Lung microvascular endothelial cell (primary cell): ENCODE measurements around the gene SPDYC. TPM values are rescaled to one million over a fixed set of nuclear protein-coding genes. Genes with fewer than 3 reads are reported as not detected.

Experiments
- DNase-seq, 2 donors: peaks; one replicate each; pipeline versions ENCODE4 v3.0.0 to v3.0.0-alpha.2; 2010; ENCODE audit warnings: low read depth in 2 of 2
- total RNA-seq: library from RNA; depleted of rRNA; stranded (reverse); fragments of >200 nt; gene quantifications from 2 replicates; pipeline ENCODE4 v1.2.1, GENCODE V29; 2014

Gene SPDYC
- total RNA-seq, 1 donor from 2014 or later: not detected

DNA sequence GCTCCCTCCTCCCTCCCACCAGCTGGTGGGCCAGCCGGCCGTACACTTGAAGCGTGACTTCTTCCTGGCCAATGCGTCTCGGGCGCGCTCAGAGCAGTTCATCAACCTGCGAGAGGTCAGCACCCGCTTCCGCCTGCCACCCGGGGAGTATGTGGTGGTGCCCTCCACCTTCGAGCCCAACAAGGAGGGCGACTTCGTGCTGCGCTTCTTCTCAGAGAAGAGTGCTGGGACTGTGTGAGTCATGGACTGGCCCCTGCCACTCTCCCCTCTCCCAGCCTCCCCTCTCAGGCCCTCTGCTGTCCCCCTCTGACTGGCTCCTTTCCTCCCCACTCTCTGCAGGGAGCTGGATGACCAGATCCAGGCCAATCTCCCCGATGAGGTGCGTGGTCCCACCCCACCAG lies 36.4 kb downstream of the SPDYC start:
- DNase-seq: no peak

DNA sequence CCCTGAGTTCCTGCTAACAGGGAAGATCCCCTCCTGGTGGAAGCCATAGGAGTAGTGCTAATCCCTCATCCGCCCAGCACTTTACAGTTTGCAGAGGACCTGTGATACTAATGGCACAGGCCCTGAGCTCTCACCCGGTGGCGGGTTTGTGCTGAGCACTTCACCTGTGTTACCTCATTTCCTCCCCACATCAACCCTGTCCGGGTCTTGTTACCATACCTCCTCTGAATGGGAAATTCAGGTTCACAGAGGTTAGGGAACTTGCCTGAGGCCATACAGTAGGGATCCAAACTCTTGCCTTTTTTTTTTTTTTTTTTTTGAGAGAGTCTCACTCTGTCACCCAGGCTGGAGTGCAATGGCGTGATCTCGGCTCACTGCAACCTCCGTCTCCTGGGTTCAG lies 36.9 kb downstream of the SPDYC start:
- no peak for DNase-seq

DNA sequence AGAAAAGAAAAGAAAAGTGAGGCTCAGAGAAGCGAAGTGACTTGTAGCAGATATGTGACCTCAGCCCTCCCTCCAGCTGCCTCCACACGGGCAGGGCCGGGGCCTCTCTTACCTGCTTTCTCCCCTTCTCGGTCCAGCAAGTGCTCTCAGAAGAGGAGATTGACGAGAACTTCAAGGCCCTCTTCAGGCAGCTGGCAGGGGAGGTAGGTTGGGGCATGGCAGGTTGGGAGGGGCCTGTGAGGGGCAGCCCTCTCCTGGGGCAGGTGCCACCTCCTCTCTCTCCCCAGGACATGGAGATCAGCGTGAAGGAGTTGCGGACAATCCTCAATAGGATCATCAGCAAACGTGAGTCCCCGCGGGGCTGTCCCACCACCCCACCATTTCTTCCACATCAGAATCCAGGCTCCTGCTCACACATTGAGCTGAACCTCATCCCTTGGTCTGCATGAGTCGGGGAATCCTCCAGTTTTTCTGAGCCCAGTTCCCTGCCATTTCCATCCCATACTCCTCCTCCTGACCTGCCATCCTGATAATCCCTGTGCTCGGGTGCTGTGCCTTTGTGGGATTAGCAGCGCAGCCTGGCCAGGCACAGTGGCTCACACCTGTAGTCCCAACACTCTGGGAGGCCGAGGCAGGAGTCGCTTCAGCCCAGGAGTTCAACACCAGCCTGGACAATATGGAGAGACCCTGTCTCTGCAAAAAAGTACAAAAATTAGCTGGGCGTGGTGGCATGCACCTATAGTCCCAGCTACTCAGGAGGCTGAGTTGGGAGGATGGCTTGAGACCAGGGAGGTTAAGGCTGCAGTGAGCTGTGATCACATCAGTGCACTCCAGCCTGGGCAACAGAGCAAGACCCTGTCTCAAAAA lies 38.1 kb downstream of the SPDYC start:
- no peak for DNase-seq

DNA sequence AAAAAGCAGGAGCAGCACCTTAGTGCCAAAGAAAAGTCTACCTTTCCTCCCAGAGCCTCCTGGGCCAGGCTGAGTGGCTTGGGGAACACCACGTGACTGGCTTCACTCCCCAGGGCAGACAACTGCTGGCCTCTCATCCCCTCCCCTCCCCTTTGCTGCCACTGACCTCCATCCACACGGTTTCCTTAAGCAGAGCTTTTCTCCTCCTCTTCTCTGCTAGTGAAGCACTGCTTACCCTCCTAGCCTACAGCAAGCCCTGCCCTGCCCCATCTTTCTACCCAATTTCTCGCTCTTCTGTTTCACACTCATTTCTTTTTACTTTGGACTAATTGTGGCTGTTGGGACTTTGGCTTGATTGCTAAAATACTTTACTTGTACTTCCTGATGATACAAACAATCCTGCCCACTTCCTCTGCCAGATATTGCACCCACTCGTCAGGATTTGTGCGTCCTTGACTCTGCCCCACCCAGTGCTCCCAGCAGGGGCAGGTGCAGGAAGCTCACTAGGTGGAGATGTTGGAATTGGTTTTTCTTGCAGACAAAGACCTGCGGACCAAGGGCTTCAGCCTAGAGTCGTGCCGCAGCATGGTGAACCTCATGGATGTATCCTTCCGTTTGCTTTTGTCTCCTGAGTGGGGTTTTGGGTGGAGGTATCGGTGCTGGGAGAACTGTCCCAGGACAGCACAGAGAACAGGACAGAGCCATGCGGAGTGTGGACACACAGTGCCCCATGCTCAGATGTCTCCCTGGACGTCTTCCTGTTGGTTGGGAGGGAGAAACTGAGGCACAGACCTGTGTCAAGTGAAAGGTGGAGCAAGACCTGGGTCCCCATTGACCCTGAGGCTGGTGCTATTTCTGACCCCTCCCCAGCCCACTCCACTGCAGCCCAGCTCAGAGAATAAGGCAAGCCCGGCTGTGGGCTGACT lies 39.0 kb downstream of the SPDYC start:
- no peak for DNase-seq

DNA sequence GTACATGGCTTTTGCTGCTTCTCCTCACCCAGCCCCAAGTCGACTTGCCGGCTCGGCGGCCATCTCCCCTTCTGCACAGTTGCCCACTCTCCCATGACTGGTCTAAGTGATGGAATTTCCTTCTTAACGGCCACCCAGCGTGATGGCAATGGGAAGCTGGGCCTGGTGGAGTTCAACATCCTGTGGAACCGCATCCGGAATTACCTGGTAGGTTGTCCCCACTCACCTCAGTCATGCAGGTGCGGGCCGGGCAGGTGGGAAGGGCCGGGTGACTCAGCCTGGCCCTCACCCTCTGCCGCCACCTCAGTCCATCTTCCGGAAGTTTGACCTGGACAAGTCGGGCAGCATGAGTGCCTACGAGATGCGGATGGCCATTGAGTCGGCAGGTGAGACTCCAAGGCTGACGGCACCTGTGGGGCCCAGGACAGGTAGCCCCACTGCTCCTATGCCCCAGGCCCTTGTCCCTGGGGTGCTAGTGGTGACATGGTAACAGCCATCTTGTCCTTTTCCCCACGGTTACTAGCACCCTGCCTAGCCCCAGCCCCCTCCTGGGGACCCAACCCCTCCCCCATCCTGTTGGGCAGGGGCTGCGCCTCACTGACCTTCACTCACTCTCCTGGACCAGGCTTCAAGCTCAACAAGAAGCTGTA lies 39.8 kb downstream of the SPDYC start:
- no peak for DNase-seq

DNA sequence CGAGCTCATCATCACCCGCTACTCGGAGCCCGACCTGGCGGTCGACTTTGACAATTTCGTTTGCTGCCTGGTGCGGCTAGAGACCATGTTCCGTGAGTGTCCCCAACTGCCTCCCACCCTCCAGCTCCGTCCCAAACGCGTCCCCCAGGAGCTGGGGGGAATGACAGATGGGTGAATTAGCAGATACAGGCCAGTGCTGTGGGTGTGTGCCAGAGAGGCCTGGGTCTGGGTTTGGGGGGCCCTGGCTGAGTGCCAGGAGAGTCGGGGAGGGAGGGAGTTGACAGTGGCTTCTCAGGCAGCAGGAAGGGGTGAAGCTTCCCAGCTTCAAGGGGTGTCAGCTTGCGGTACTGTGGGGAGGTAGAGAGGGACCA lies 40.3 kb downstream of the SPDYC start:
- no peak for DNase-seq

DNA sequence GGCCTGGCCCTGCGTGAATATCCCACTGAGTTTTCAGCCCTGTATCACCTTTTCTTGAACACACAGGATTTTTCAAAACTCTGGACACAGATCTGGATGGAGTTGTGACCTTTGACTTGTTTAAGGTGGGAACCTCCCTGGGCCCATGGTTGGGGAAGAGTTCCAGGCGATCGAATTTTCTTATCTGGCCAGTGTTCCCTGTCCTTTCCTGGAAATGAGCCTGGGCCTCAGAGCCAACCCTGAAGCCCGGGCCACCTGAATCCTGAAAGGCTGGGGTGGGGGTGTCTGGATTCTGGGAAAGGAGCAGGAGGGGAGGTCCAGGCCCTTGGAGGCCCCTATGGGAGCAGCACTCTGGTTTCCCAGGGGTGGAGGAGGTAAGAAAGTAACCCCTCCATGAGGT lies 40.7 kb downstream of the SPDYC start:
- no peak for DNase-seq

DNA sequence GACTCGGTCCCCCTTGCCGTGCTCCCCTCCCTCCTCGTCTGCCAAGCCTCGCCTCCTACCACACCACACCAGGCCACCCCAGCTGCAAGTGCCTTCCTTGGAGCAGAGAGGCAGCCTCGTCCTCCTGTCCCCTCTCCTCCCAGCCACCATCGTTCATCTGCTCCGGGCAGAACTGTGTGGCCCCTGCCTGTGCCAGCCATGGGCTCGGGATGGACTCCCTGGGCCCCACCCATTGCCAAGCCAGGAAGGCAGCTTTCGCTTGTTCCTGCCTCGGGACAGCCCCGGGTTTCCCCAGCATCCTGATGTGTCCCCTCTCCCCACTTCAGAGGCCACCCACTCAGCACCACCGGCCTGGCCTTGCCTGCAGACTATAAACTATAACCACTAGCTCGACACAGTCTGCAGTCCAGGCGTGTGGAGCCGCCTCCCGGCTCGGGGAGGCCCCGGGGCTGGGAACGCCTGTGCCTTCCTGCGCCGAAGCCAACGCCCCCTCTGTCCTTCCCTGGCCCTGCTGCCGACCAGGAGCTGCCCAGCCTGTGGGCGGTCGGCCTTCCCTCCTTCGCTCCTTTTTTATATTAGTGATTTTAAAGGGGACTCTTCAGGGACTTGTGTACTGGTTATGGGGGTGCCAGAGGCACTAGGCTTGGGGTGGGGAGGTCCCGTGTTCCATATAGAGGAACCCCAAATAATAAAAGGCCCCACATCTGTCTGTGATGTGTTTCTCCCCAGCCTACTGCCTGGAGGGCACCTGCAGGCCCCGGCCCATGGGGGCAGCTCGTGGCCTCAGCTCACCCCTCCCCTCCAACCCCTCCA lies 41.5 kb downstream of the SPDYC start:
- DNase-seq: no peak

DNA sequence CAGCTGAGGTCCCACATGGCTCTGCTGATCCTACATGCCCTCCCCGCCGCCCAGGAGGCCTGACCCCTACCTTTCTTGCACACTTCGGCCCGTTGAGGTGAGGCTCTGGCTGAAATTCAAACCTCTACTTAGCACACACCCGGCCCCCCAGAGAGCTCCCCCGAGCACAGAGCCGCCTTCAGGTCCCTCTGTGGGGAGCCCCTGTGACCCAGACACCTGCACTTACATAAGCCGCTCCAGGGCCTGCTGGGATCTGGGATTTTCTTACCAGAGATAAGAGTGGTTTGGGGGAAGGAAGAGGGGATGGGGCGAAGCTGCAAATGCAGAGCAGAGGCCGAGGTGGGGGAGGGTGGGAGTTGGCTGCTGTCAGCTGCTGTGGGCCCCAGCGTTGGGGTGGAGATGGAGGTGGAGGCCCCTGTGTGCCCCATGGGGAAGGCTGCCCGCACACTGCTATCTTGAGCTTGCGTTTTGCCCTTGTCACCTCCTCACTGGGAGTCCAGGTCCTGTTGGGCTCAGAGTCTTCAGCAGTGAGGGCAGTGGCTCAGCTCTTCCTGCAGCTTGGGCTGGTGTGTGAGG lies 42.3 kb downstream of the SPDYC start:
- DNase-seq: no peak

DNA sequence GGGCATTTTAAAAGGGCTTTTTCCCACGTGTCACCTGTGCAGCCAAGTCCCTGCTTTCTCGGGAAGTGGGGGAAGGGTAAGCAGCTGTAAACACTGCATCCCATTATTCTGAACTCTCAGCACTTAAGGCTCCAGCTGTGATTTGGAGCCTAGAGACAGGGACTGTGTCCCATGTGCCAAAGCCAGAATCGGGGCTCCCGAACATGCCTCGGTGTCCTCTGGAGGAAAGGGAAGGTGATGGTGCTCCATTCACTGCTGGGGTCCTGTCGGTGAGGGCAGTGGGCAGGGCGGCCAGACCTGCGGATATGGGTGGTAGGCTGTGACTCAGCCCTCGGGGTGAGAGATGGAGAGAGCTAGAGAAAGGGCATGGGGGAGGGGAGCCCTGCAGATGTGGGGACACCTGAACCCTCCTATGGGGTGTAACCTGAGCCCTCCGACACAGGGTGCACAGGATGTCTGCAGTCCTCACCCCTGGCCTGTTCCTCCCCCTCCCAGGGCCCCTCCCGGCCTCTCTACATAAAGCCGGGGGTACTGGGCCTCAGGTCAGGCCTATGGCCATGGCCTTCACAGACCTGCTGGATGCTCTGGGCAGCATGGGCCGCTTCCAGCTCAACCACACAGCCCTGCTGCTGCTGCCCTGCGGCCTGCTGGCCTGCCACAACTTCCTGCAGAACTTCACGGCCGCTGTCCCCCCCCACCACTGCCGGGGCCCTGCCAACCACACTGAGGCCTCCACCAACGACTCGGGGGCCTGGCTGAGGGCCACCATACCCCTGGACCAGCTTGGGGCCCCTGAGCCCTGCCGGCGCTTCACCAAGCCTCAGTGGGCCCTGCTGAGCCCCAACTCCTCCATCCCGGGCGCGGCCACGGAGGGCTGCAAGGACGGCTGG lies 43.5 kb downstream of the SPDYC start:
- peak in 1 of 2 donors; percentile 16 for DNase-seq

DNA sequence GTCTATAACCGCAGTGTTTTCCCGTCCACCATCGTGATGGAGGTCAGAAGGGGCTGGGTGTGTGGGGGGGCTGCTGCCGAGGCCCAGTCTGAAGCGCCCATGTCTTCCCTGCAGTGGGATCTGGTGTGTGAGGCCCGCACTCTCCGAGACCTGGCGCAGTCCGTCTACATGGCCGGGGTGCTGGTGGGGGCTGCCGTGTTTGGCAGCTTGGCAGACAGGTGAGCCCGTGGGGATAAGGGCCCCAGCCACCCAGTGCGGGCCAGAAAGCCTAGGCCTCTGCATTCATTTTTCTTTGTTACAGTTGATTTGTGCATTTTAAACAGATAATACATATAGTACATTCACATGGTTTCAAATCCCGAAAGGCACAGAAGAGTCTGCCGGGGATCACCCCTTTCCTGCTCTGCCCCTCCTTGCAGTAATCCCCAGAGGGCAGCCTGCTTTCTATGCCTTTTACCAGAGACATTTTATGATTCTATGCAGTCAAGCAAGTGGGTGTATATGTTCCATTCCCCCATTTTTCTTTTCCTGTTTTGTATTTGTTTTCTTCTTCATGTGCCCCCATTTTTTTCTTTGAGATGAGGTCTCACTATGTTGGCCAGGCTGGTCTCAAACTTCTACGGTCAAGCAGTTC lies 44.3 kb downstream of the SPDYC start:
- no peak for DNase-seq

DNA sequence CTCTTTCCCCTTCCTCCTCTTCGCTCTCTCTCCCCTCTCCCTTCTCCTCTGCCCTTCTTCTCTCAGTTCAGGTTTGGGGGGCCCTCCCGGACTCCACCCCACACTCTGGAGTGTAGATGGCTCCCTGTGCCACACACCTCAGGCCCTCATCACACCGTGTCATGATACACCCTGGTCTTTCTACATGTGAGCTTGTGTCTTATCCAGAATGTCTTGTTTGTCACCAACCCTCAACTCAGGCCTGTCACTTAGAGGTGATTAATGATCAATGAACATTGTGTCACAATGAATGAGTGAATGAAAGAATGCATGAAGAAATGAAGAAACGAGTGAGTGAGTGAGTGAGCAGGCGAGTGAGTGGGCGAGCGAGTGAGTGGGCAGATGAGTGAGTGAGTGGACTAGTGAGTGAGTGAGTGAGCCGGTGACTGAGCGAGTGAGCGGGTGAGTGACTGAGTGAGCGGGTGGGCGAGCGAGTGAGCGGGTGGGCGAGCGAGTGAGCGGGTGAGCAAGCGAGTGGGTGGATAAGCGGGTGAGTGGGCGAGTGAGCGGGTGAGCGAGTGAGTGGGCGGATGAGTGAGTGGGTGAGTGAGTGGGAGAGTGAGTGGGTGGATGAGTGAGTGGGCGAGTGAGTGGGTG lies 45.5 kb downstream of the SPDYC start:
- DNase-seq: no peak

DNA sequence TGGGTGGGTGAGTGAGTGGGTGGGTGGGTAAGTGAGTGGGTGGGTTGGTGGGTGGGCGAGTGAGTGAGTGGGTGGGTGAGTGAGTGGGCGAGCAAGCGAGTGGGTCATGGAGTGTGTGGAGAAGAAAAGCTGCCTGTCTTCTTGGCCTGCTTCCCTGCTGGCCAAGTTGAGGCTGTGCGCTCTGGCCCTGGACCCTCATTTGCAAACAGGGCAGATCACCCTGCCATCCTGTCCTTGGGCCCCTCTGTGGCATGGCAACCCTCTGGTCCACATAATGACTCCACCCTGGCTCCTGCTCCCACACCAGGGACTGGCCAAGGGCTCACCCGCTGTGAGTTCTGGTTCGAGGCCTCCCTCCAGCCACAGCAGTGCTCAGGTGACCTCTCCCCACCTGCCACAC lies 46.8 kb downstream of the SPDYC start:
- no peak for DNase-seq

DNA sequence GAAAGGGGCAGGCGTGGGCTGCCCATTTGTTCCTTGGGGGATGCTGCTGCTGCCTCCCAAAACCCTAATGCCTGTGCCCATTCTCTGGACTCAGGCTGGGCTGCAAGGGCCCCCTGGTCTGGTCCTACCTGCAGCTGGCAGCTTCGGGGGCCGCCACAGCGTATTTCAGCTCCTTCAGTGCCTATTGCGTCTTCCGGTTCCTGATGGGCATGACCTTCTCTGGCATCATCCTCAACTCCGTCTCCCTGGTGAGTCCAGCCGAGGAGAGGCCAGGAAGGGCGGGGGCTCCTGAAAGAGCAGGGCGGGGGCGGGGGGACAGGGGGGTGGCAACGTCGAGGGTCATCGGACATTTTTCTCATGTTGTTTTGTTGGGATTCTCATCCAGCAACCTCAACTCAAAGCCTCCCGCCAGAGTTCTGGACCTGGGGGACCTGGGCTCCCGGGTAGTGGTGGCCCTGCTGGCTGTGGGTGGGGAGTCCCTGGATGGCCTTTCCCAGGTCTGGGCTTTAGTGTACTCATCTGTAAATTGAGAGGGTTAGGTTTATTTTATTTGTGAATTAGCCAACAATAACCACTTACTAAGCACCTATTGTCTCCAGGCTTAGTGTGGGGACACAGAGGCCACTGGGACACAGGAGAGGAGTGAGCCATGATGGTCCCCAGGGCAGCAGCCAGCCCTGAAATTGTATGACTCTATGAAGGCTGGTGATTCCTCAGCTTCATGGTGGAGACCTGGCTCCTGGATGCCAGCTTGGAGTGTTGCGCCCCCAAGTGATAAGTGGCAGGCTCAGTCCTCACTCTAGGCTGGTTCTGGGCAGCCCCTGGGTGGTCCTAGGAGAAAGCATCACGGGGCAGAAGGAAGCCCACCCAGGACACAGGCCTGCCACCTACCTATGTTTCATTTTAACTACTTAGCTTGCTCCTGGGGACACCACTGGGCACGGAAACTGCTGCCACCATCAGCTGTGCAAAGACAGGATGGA lies 47.7 kb downstream of the SPDYC start:
- no peak for DNase-seq

DNA sequence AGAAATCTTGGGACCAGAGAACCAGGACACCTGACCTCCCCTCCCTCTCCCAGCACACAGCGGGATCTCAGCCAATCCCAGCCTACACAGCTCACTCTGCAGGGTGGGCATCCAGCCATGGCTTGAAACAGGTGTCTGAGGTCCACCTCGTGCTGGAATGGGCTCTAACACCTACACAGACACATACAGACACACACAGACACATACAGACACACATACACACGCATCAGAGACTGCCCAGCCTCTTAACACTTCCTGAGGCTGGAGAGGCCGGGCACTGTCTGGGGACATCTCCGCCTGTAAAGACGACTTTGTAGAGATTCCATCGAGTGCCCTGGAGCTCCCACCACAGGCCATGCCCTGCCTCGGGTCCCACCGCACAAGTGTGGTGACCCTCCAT lies 48.4 kb downstream of the SPDYC start:
- no peak for DNase-seq

DNA sequence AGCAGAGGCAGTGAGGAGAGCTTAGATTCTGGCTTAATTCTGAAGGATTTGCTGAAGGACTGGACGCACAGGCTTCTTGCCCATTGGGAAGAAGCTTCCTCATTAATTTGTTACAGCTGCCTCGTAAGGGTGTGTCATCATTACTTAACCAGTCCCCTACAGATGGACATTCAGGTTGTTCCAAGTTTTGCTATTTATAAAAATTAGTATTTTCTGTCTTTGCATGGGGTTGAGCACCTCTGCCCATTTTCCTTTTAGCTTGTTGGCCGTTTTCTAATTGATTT lies 49.8 kb downstream of the SPDYC start:
- no peak for DNase-seq

DNA sequence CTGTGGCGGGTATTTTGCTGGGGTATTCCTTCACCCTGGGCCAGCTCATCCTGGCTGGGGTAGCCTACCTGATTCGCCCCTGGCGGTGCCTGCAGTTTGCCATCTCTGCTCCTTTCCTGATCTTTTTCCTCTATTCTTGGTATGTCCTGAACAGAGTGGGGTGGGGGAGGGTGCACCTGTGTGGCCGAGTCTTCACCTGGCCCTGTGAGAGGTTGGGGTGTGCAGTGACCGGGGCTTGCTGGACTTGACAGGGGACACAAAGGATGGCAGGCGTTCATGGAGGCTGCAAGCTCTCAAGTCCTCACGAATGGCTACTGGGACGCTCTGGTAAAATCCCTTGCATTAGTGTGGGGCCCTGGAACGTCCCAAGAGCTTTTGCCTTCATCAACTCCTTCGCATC lies 51.0 kb downstream of the SPDYC start:
- no peak for DNase-seq
